ENCODE data around the gene U2AF1.
"Not testable (repeated sequence)": the region's sequence is repeated elsewhere in the genome, so short reads cannot be mapped to it uniquely, and the experiment has no call there.

Gene U2AF1

GRCh38 chr21:43089463-43089862, 17.9 kb downstream of the U2AF1 start:
- not testable (repeated sequence) for DNase-seq (ENCODE audit: low read depth); H3K4me3 ChIP-seq (ENCODE audit: low read depth, low read length)

GRCh38 chr21:43082587-43083300, 24.6 kb downstream of the U2AF1 start:
- not testable (repeated sequence) for DNase-seq (ENCODE audit: low read depth); H3K4me3 ChIP-seq (ENCODE audit: low read depth, low read length)

- H3K4me3 ChIP-seq (ENCODE audit: low read depth, low read length); DNase-seq (ENCODE audit: low read depth): not testable (repeated sequence)
These were observed 30.7 kb downstream of the U2AF1 start for GRCh38 chr21:43076643-43077042.

GRCh38 chr21:43076023-43076637, 31.2 kb downstream of the U2AF1 start:
- not testable (repeated sequence) for DNase-seq (ENCODE audit: low read depth); H3K4me3 ChIP-seq (ENCODE audit: low read depth, low read length)

- H3K4me3 ChIP-seq (ENCODE audit: low read depth, low read length); DNase-seq (ENCODE audit: low read depth): not testable (repeated sequence)
These were observed 32.0 kb downstream of the U2AF1 start, which contains the start of gene CBS for GRCh38 chr21:43075170-43076022. CBS (minus strand) TSS chr21:43075835; CDS start chr21:43072193, 3,642 bp downstream.

- DNase-seq (ENCODE audit: low read depth); H3K4me3 ChIP-seq (ENCODE audit: low read depth, low read length): not testable (repeated sequence)
These were observed 32.8 kb downstream of the U2AF1 start for GRCh38 chr21:43074401-43075169.

GRCh38 chr21:43072742-43073141, 34.6 kb downstream of the U2AF1 start:
- not testable (repeated sequence) for H3K4me3 ChIP-seq (ENCODE audit: low read depth, low read length); DNase-seq (ENCODE audit: low read depth)

- DNase-seq (ENCODE audit: low read depth); H3K4me3 ChIP-seq (ENCODE audit: low read depth, low read length): not testable (repeated sequence)
These were observed 37.7 kb downstream of the U2AF1 start for GRCh38 chr21:43069682-43070081.

GRCh38 chr21:43068065-43068464, 39.3 kb downstream of the U2AF1 start:
- DNase-seq (ENCODE audit: low read depth); H3K4me3 ChIP-seq (ENCODE audit: low read depth, low read length): not testable (repeated sequence)

- not testable (repeated sequence) for H3K4me3 ChIP-seq (ENCODE audit: low read depth, low read length); DNase-seq (ENCODE audit: low read depth)
These were observed 40.7 kb downstream of the U2AF1 start for GRCh38 chr21:43066690-43067089.

- not testable (repeated sequence) for H3K4me3 ChIP-seq (ENCODE audit: low read depth, low read length); DNase-seq (ENCODE audit: low read depth)
These were observed 41.4 kb downstream of the U2AF1 start for GRCh38 chr21:43065991-43066390.

GRCh38 chr21:43064265-43064917, 43.0 kb downstream of the U2AF1 start:
- not testable (repeated sequence) for DNase-seq (ENCODE audit: low read depth); H3K4me3 ChIP-seq (ENCODE audit: low read depth, low read length)

- not testable (repeated sequence) for H3K4me3 ChIP-seq (ENCODE audit: low read depth, low read length); DNase-seq (ENCODE audit: low read depth)
These were observed 44.3 kb downstream of the U2AF1 start for GRCh38 chr21:43062955-43063664.

- not testable (repeated sequence) for DNase-seq (ENCODE audit: low read depth); H3K4me3 ChIP-seq (ENCODE audit: low read depth, low read length)
These were observed 54.3 kb downstream of the U2AF1 start for GRCh38 chr21:43053112-43053511.

GRCh38 chr21:43045876-43046821, 61.2 kb downstream of the U2AF1 start:
- not testable (repeated sequence) for H3K4me3 ChIP-seq (ENCODE audit: low read depth, low read length); DNase-seq (ENCODE audit: low read depth)

GRCh38 chr21:43045165-43045875, 62.0 kb downstream of the U2AF1 start:
- DNase-seq (ENCODE audit: low read depth); H3K4me3 ChIP-seq (ENCODE audit: low read depth, low read length): not testable (repeated sequence)

All from GM12864 (cell line).